Hematopoietic multipotent progenitor cell treated with erythropoietin and hydrocortisone succinate and interleukin-3 and kit ligand, for 8 days (in vitro differentiated cells): ENCODE results near the gene HOXB9.

Experiments
- DNase-seq: peaks from one replicate; pipeline ENCODE4 v3.0.0-alpha.2; 2015

The HOXB9 gene

GRCh38 chr17:48609759-48610281 is 16.3 kb downstream of the HOXB9 start:
- no peak for DNase-seq

GRCh38 chr17:48609033-48609432 is 17.1 kb downstream of the HOXB9 start:
- no peak for DNase-seq

- no peak for DNase-seq
Observed at GRCh38 chr17:48608494-48608834, 17.7 kb downstream of the HOXB9 start.

- DNase-seq: no peak
Observed at GRCh38 chr17:48606892-48607614, 19.1 kb downstream of the HOXB9 start.

GRCh38 chr17:48605991-48606891 is 19.9 kb downstream of the HOXB9 start:
- no peak for DNase-seq

GRCh38 chr17:48605409-48605919 is 20.7 kb downstream of the HOXB9 start:
- DNase-seq: no peak

GRCh38 chr17:48604770-48605329 is 21.3 kb downstream of the HOXB9 start, which contains the start of gene HOXB6:
TSS of gene HOXB6 (minus strand) at chr17:48604986. CDS start at chr17:48598150, 6,836 bp downstream.
- no peak for DNase-seq

- no peak for DNase-seq
Observed at GRCh38 chr17:48603959-48604769, 22.0 kb downstream of the HOXB9 start.

GRCh38 chr17:48601539-48602425 is 24.4 kb downstream of the HOXB9 start:
- DNase-seq: no peak

GRCh38 chr17:48601207-48601538 is 25.0 kb downstream of the HOXB9 start:
- no peak for DNase-seq

- DNase-seq: no peak
Observed at GRCh38 chr17:48600244-48601098, 25.7 kb downstream of the HOXB9 start.

GRCh38 chr17:48599354-48599753 is 26.8 kb downstream of the HOXB9 start:
- no peak for DNase-seq

- DNase-seq: no peak
Observed at GRCh38 chr17:48598736-48599135, 27.4 kb downstream of the HOXB9 start.

GRCh38 chr17:48597778-48598631 is 28.2 kb downstream of the HOXB9 start:
- no peak for DNase-seq

GRCh38 chr17:48597528-48597777 is 28.7 kb downstream of the HOXB9 start:
- no peak for DNase-seq

- no peak for DNase-seq
Observed at GRCh38 chr17:48596735-48597527, 29.2 kb downstream of the HOXB9 start.

- DNase-seq: no peak
Observed at GRCh38 chr17:48596000-48596734, 30.0 kb downstream of the HOXB9 start.
